HepG2 (cell line): Measurements from ENCODE around the gene TMEM141. TPM values are rescaled to one million over a fixed set of nuclear protein-coding genes. Genes with fewer than 3 reads are reported as not detected.

Experiments used
- AKAP8 ChIP-seq: sonication (generic); formaldehyde crosslinking; IDR thresholded peaks from 2 replicates; pipeline ENCODE4 v1.5.1; 2020; ENCODE audit warnings: mild to moderate bottlenecking, missing genetic modification reagents
- ATAD3A ChIP-seq: sonication (generic); formaldehyde crosslinking; IDR thresholded peaks from 2 replicates; pipeline ENCODE4 v1.4.0; 2020; ENCODE audit warnings: missing genetic modification reagents
- CAMTA2 ChIP-seq: sonication (generic); formaldehyde crosslinking; IDR thresholded peaks from 2 replicates; pipeline ENCODE4 v1.4.0; 2020; ENCODE audit warnings: mild to moderate bottlenecking, missing genetic modification reagents, borderline replicate concordance
- ERF ChIP-seq: IDR thresholded peaks from 2 replicates; pipeline ENCODE4 v1.6.1; 2018; ENCODE audit warnings: missing biosample characterization, missing genetic modification reagents
- FLYWCH1 ChIP-seq: sonication (generic); formaldehyde crosslinking; IDR thresholded peaks from 2 replicates; pipeline ENCODE4 v1.8.1; 2023; ENCODE audit warnings: mild to moderate bottlenecking, missing genetic modification reagents
- MAFG ChIP-seq: sonication (generic); formaldehyde crosslinking; IDR thresholded peaks from 2 replicates; pipeline ENCODE4 v1.5.1; 2020; ENCODE audit warnings: mild to moderate bottlenecking, missing genetic modification reagents
- MLLT10 ChIP-seq: sonication (generic); formaldehyde crosslinking; IDR thresholded peaks from 2 replicates; pipeline ENCODE4 v1.4.0; 2020; ENCODE audit warnings: missing genetic modification reagents
- MXD4 ChIP-seq: IDR thresholded peaks from 2 replicates; pipeline ENCODE4 v1.6.1; 2016; ENCODE audit warnings: mild to moderate bottlenecking, missing biosample characterization, missing genetic modification reagents
- NFE2L1 ChIP-seq: sonication (generic); formaldehyde crosslinking; IDR thresholded peaks from 2 replicates; pipeline ENCODE4 v1.4.0; 2020; ENCODE audit warnings: missing genetic modification reagents, mild to moderate bottlenecking, borderline replicate concordance
- RFXAP ChIP-seq: sonication (generic); formaldehyde crosslinking; IDR thresholded peaks from 2 replicates; pipeline ENCODE4 v1.4.0; 2020; ENCODE audit warnings: missing genetic modification reagents, borderline replicate concordance
- SMAD3 ChIP-seq: sonication (generic); formaldehyde crosslinking; IDR thresholded peaks from 2 replicates; pipeline ENCODE4 v1.4.0; 2020; ENCODE audit warnings: missing genetic modification reagents
- THAP9 ChIP-seq: sonication (generic); formaldehyde crosslinking; IDR thresholded peaks from 2 replicates; pipeline ENCODE4; 2020; ENCODE audit warnings: missing genetic modification reagents, mild to moderate bottlenecking, borderline replicate concordance
- ZBTB42 ChIP-seq: sonication (generic); formaldehyde crosslinking; IDR thresholded peaks from 2 replicates; pipeline ENCODE4 v1.5.0; 2020; ENCODE audit warnings: mild to moderate bottlenecking, missing genetic modification reagents
- ZFP37 ChIP-seq: sonication (generic); formaldehyde crosslinking; IDR thresholded peaks from 2 replicates; pipeline ENCODE4 v1.4.0; 2020; ENCODE audit warnings: missing genetic modification reagents, borderline replicate concordance
- ZNF263 ChIP-seq: sonication (generic); formaldehyde crosslinking; IDR thresholded peaks from 2 replicates; pipeline ENCODE4 v1.4.0; 2020; ENCODE audit warnings: missing genetic modification reagents
- ZNF3 ChIP-seq: IDR thresholded peaks from 2 replicates; pipeline ENCODE4 v1.7.0; 2017; ENCODE audit warnings: inconsistent platforms
- ZNF33A ChIP-seq: sonication (generic); formaldehyde crosslinking; IDR thresholded peaks from 2 replicates; pipeline ENCODE4 v1.5.1; 2020; ENCODE audit warnings: missing genetic modification reagents, mild to moderate bottlenecking, moderate library complexity, borderline replicate concordance
- ZNF431 ChIP-seq: sonication (generic); formaldehyde crosslinking; IDR thresholded peaks from 2 replicates; pipeline ENCODE4 v1.9.0; 2022; ENCODE audit warnings: missing genetic modification reagents, low read depth, mild to moderate bottlenecking, borderline replicate concordance
- ZNF75D ChIP-seq: sonication (generic); formaldehyde crosslinking; IDR thresholded peaks from 2 replicates; pipeline ENCODE4 v1.8.1; 2023; ENCODE audit warnings: missing genetic modification reagents, mild to moderate bottlenecking, borderline replicate concordance
- polyA plus RNA-seq, 8 experiments: library from polyadenylated mRNA; depleted of rRNA in 3 of 8; stranded (reverse) in 7 of 8; unstranded in 1 of 8; fragments of >200 nt; fragmentation: Illumina TruSeq in 4 of 8; extraction: Trizol in 4 of 8; gene quantifications; 2 replicates each; pipeline versions ENCODE4 v1.2.1 to v1.2.3, GENCODE V29; 2011 to 2016; ENCODE audit warnings: low read depth in 4 of 8, missing spikeins in 1 of 8, mixed read lengths in 1 of 8; ENCODE audit not compliant: insufficient read depth in 1 of 8
- total RNA-seq, 5 experiments: library from RNA; depleted of rRNA; stranded (reverse); fragments of >200 nt; fragmentation: Illumina TruSeq; extraction: Trizol; gene quantifications; 2 replicates each; pipeline ENCODE4 v1.2.3, GENCODE V29; 2016; ENCODE audit warnings: low read depth in 1 of 5
- TF ChIP-seq, protein P1 (sequence below): sonication (generic); formaldehyde crosslinking; IDR thresholded peaks from 2 replicates; pipeline ENCODE4 v1.5.0; 2020; ENCODE audit warnings: mild to moderate bottlenecking, missing genetic modification reagents
- TF ChIP-seq, protein P2 (sequence below): sonication (generic); formaldehyde crosslinking; IDR thresholded peaks from 2 replicates; pipeline ENCODE4 v1.5.1; 2020; ENCODE audit warnings: missing genetic modification reagents, mild to moderate bottlenecking, borderline replicate concordance
- TF ChIP-seq, protein P3 (sequence below): sonication (generic); formaldehyde crosslinking; IDR thresholded peaks from 2 replicates; pipeline ENCODE4 v1.4.0; 2020; ENCODE audit warnings: missing genetic modification reagents

The TMEM141 gene
- total and polyA plus RNA-seq, 2 of the 13 experiments (the other 11 are each of a cell fraction or from before 2014, with no cell fraction given) = 81.0 to 202 TPM

- TF ChIP-seq, protein P1, sequence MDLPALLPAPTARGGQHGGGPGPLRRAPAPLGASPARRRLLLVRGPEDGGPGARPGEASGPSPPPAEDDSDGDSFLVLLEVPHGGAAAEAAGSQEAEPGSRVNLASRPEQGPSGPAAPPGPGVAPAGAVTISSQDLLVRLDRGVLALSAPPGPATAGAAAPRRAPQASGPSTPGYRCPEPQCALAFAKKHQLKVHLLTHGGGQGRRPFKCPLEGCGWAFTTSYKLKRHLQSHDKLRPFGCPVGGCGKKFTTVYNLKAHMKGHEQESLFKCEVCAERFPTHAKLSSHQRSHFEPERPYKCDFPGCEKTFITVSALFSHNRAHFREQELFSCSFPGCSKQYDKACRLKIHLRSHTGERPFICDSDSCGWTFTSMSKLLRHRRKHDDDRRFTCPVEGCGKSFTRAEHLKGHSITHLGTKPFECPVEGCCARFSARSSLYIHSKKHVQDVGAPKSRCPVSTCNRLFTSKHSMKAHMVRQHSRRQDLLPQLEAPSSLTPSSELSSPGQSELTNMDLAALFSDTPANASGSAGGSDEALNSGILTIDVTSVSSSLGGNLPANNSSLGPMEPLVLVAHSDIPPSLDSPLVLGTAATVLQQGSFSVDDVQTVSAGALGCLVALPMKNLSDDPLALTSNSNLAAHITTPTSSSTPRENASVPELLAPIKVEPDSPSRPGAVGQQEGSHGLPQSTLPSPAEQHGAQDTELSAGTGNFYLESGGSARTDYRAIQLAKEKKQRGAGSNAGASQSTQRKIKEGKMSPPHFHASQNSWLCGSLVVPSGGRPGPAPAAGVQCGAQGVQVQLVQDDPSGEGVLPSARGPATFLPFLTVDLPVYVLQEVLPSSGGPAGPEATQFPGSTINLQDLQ = 0 out of 2 replicates have a peak, but pooled peaks have one; percentile 56
- TF ChIP-seq, protein P2, sequence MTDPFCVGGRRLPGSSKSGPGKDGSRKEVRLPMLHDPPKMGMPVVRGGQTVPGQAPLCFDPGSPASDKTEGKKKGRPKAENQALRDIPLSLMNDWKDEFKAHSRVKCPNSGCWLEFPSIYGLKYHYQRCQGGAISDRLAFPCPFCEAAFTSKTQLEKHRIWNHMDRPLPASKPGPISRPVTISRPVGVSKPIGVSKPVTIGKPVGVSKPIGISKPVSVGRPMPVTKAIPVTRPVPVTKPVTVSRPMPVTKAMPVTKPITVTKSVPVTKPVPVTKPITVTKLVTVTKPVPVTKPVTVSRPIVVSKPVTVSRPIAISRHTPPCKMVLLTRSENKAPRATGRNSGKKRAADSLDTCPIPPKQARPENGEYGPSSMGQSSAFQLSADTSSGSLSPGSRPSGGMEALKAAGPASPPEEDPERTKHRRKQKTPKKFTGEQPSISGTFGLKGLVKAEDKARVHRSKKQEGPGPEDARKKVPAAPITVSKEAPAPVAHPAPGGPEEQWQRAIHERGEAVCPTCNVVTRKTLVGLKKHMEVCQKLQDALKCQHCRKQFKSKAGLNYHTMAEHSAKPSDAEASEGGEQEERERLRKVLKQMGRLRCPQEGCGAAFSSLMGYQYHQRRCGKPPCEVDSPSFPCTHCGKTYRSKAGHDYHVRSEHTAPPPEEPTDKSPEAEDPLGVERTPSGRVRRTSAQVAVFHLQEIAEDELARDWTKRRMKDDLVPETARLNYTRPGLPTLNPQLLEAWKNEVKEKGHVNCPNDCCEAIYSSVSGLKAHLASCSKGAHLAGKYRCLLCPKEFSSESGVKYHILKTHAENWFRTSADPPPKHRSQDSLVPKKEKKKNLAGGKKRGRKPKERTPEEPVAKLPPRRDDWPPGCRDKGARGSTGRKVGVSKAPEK (CRISPR knock-in tag) = no peak
- TF ChIP-seq NFE2L1 (no peak), RFXAP (CRISPR knock-in tag) (0 out of 2 replicates have a peak, but pooled peaks have one; percentile 12), ATAD3A (CRISPR knock-in tag) (no peak), ZNF431 (CRISPR knock-in tag) (peak; percentile 22; the same call in 1 of the 2 replicates), AKAP8 (CRISPR knock-in tag) (peak; percentile 84; the same call in 1 of the 2 replicates), MLLT10 (CRISPR knock-in tag) (no peak), FLYWCH1 (CRISPR knock-in tag) (no peak), MXD4 (CRISPR knock-in tag) (no peak), MAFG (CRISPR knock-in tag) (no peak), SMAD3 (no peak), ERF (CRISPR knock-in tag) (no peak), THAP9 (CRISPR knock-in tag) (no peak), ZNF3 (CRISPR knock-in tag) (no peak), CAMTA2 (CRISPR knock-in tag) (no peak), ZNF263 (CRISPR knock-in tag) (no peak), ZNF33A (CRISPR knock-in tag) (0 out of 2 replicates have a peak, but pooled peaks have one; percentile 21), ZFP37 (CRISPR knock-in tag) (no peak), ZNF75D (no peak), ZBTB42 (CRISPR knock-in tag) (no peak)
- TF ChIP-seq, protein P3, sequence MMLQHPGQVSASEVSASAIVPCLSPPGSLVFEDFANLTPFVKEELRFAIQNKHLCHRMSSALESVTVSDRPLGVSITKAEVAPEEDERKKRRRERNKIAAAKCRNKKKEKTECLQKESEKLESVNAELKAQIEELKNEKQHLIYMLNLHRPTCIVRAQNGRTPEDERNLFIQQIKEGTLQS (CRISPR knock-in tag) = no peak
Measured at GRCh38 chr9:136794281-136794999, 3.3 kb downstream of the TMEM141 start (continued).
